Suprapubic skin (tissue), 4 donors: ENCODE measurements around the gene DDAH1.

Source experiments
- CTCF ChIP-seq, 2 donors: fragments of 200-600 bp in 1 of 2; fragments of 450-650 bp in 1 of 2; sonication (generic) in 1 of 2; IDR thresholded peaks; one replicate each; pipeline ENCODE4 v1.5.1; 2016 to 2019; ENCODE audit warnings: antibody characterized with exemption in 2 of 2, mild to moderate bottlenecking in 1 of 2, moderate library complexity in 1 of 2
- EP300 ChIP-seq: sonication (generic); formaldehyde crosslinking; IDR thresholded peaks from one replicate; pipeline ENCODE4 v1.6.1; 2017; ENCODE audit warnings: antibody characterized with exemption
- POLR2A ChIP-seq, 2 donors: fragments of 450-650 bp; IDR thresholded peaks; one replicate each; pipeline ENCODE4 v1.6.1; 2017; ENCODE audit warnings: antibody characterized with exemption in 2 of 2, mild to moderate bottlenecking in 2 of 2, moderate library complexity in 2 of 2
- POLR2AphosphoS5 ChIP-seq, 3 donors: sonication (generic); formaldehyde crosslinking; IDR thresholded peaks; one replicate each; pipeline ENCODE4 v1.6.1; 2017; ENCODE audit warnings: antibody characterized with exemption in 3 of 3

- TF ChIP-seq CTCF (IDR thresholded peaks at IDR 0.05) (no peak), POLR2A (IDR thresholded peaks at IDR 0.05) (no peak), EP300 (no peak), POLR2AphosphoS5 (IDR thresholded peaks at IDR 0.05) (no peak)
These were observed 10.1 kb upstream of the DDAH1 start for GRCh38 chr1:85475055-85475454.
